Measurements from ENCODE around the gene SEC62.
"Not testable (repeated sequence)": the region's sequence is repeated elsewhere in the genome, so short reads cannot be mapped to it uniquely, and the experiment has no call there.

Gene SEC62

GRCh38 chr3:169968224-169968885, 1.7 kb downstream of the SEC62 start:
- DNase-seq, result no peak

- no peak for DNase-seq
Observed at GRCh38 chr3:169969174-169970095, 2.8 kb downstream of the SEC62 start.

DNA sequence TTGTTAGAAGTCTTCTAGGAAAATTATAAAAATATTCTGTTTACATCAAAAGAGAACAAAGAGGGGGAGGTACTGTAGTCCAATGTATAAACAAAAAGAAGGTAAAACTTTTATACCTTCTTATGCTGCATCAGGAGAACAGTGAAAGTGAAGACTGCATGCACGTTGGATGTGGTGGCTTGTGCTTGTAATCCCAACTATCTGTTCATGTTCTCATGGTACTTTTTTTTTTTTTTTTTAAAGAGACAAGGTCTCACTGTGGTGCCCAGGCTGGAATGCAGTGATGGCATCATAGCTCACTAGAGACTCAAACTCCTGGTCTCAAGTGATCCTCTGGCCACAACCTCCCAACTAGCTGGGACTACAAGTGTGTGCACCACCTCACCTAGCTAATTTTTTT, 4.2 kb downstream of the SEC62 start:
- DNase-seq, result no peak

DNA sequence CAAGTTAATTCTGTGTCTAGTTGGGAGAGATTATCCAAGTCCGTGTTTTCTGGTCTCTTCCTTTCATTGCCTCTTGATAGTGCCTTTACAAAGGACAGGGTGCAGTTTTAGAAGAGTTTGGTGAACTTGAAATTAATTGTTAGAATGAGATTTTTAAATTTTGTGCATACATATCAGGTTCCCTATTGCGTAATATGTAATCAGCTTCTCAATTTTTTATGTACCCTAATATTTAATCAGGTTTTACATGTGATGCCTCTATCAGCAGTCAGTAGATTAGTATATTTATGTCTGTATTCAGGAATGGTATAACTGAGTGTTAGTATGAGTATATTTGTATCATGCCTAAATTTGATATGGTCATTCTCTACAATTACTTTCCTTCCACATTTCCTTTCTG, 4.9 kb downstream of the SEC62 start:
- no peak for DNase-seq

DNA sequence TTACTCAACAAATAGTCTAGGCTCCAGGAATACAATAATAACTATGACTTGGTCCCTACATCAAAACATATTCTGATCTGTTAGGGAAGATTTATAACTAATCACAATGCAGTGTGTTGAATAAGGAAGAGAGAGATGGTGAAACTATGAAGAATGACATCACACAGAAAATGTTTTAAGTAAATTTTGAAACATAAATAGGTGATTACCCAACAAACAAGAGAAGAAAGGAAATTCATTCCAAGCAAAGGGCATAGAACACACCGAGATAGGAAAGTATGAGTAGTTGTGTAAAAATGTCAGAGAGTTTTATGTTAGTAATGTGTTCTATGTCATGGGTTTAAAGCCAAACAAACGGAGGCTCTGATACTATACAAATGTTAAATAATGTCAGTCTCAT, 13.4 kb downstream of the SEC62 start:
- no peak for DNase-seq

DNA sequence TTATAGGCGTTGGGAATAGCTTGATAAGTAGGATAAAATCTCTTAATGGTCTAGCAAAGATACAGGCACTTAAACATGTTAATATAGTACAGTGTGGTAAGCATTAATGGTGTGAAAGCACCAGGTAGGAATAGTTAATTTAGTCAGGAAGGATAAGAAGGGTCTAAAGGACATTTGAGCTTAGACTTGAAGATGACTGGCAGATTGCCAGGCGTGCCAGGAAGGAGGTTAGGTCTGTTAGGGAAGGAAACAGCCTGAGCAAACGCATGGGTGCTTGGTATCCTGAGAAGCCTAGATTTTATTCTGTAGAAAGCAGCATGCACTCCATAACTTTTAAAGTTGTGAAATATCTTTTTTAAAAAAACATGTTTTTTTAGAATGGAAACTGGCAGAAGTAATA, 17.7 kb downstream of the SEC62 start:
- peak in 1 of 2 experiments; percentile 36 for DNase-seq

- no peak for DNase-seq
Observed at GRCh38 chr3:169990431-169990830, 23.8 kb downstream of the SEC62 start.

- no peak for DNase-seq
Observed at GRCh38 chr3:169992156-169992555, 25.5 kb downstream of the SEC62 start.

DNA sequence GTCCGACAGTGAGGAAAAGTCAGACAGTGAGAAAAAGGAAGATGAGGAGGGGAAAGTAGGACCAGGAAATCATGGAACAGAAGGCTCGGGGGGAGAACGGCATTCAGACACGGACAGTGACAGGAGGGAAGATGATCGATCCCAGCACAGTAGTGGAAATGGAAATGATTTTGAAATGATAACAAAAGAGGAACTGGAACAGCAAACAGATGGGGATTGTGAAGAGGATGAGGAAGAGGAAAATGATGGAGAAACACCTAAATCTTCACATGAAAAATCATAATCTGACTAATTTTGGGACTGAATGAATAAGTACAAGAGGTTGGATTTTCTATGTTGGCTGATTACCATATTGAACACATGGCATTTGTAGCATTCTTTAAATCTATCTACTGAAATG, 26.2 kb downstream of the SEC62 start:
- no peak for DNase-seq

GRCh38 chr3:169993761-169994160, 27.2 kb downstream of the SEC62 start:
- no peak for DNase-seq

DNA sequence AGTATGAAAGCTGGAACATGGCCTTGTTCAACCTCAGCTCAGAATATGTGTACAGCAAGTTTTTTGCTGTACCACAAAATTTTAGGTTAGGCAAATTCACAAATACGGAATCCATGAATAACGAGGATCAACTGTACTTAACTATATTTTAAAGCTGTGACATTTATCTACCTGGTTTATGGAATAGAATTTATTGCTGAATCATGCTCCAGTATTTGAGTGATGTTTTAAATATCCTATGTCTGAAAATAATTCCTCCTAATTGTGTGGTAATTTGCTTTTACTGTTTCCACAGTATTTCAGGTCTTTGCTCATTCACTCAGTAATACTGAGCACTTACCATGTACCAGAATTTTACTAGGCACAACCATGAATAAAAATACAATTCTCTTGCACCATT, 29.5 kb downstream of the SEC62 start:
- no peak for DNase-seq

- no peak for DNase-seq
Observed at GRCh38 chr3:169998668-169999131, 32.1 kb downstream of the SEC62 start.

- DNase-seq, result no peak
Observed at GRCh38 chr3:169999433-169999832, 32.8 kb downstream of the SEC62 start.

- no peak for DNase-seq
Observed at GRCh38 chr3:170000051-170000450, 33.4 kb downstream of the SEC62 start.

GRCh38 chr3:170002231-170002630, 35.6 kb downstream of the SEC62 start:
- no peak for DNase-seq

DNA sequence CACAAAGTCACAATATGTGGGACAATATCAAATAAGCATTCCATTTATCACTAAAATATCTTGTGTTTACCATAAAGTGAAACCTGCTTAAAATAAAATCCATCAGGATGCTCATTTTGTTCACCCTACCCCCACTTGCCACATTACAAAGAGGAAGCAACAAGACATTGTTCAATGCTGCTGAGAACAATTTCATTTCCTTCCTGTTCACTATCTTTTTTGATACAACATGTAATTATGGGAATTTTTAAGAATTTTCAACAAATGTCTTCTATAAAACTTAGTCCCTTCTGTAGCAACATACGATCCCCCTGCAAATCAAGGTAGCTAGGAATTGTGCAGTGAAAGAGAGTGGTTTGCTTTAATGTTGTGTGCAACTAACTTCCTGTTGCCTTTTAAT, 36.3 kb downstream of the SEC62 start:
- DNase-seq, result no peak

DNA sequence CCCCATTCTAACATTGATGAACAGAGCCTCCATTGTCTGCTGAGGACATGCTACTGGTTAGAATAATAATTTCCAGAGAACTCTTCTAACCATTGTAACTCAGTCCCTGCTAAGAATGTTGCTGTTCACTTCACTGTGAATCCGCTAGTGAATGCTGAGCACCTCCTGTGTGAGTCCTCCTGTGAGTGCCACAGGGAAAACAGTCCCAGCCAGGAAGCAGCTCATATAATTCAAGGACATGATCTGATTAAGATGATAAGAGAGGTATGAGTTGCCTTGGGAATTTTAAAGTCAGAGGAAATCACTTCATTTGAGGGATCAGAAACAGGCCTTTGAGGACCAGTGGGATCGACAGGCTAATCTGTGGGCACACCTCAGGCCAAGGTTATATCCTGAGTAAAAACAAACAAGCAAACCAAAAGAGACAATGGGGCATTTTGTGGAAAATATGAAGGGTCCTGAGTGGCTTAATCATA, 37.3 kb downstream of the SEC62 start:
- DNase-seq, result no peak

DNA sequence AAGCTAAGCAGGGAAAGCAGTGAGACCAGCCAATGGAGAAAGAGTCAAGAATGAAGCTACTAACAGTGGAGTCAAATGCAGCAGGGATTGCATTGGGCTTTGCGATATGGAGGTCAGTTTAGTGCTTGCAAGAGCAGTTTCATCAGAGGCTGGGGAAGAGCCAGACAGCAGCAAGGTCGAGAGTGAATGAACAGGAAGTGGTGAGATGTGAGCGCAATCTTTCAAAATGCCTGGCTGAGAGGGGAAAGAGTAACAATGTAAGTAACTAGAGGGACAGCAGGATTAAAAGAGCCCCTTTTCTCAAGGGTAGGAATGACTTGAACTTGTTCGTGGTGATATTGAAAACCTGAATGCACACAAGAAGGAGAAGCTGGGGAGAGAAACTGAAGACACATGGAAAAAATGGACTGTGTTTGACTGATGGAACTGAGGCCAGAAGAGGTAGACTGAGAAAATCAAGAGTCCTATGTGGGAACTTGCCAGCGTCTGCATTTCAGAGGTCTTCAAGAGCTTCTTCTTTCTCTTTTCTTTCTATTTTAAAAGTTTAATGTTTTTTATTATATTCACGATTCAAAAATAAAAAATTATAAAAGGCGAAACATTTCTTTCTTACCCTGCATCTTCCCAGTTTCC, 40.5 kb downstream of the SEC62 start:
- DNase-seq, result no peak

- DNase-seq, result no peak
Observed at GRCh38 chr3:170010498-170010897, 43.9 kb downstream of the SEC62 start.

DNA sequence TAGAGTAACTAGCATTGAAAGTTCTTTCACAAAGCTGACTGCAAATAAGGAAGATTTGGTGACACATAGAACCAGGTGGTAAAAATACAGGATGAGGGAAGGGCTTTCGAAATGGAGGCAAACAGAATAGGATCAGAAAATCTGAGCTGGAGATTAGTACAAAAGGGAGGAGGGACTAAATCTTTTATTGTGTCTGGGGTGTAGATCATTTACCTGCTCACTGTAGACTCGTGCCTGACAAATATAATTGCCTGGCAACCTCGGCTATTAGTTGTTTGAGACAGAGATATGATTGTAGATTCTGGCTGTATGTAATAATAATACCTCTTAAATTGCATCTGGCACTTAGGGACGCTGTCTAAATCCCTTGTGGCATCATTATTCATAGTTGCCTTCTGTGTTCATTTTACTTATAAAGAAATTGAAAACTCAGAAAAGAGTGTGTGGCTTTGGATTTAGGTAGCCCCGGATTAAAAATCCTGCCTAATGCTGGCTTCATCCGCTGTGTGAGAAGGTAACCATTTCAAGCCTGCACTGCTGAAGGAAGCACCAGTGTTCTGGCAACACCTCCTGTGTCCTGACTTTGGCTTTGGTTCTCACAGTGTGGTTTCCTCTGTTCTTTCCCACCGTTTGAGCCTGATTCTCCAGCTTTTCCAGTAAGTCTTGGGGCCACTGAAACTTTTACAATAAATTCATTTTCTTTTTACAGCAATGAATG, 46.2 kb downstream of the SEC62 start:
- peak; percentile 60 to 68 for DNase-seq

GRCh38 chr3:170016057-170016456, 49.5 kb downstream of the SEC62 start:
- no peak for DNase-seq

DNA sequence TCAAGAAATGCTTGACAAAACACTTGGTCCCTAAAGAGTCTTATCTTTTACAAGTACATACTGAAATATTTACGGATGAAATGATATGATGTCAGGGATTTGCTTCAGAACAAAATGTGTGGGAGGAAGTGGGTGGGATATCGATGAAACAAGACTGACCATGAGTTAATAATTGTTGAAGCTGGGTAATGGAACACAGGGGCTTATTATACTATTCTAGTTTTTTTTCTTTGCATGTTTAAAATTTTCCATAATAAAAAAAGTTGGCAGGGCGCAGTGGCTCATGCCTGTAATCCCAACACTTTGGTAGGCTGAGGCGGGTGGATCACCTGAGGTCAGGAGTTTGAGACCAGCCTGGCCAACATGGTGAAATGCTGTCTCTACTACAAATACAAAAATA, 52.7 kb downstream of the SEC62 start:
- not testable (repeated sequence) for DNase-seq

- DNase-seq, result no peak
Observed at GRCh38 chr3:170021083-170021482, 54.5 kb downstream of the SEC62 start.
